Fibroblast of villous mesenchyme (primary cell): ENCODE data around the gene OAT. TPM values are rescaled to one million over a fixed set of nuclear protein-coding genes. Genes with fewer than 3 reads are reported as not detected.

Source experiments
- DNase-seq: peaks from one replicate; pipeline ENCODE4 v3.0.0-alpha.2; 2010; ENCODE audit warnings: low read depth
- H3K4me3 ChIP-seq: 2 replicates; pipeline ENCODE4 v1.5.1; 2011; ENCODE audit warnings: low read depth, mild to moderate bottlenecking, low read length
- total RNA-seq: library from RNA; depleted of rRNA; stranded (reverse); fragments of >200 nt; gene quantifications from 2 replicates; pipeline ENCODE4 v1.2.3, GENCODE V29; 2012
- TF ChIP-seq, protein P1 (sequence below): IDR thresholded peaks from 2 replicates; pipeline ENCODE4 v1.5.1; 2012; ENCODE audit warnings: low read depth, mild to moderate bottlenecking, low read length; ENCODE audit not compliant: insufficient read depth

OAT gene
- total RNA-seq, 1 donor, result 224 TPM

DNA sequence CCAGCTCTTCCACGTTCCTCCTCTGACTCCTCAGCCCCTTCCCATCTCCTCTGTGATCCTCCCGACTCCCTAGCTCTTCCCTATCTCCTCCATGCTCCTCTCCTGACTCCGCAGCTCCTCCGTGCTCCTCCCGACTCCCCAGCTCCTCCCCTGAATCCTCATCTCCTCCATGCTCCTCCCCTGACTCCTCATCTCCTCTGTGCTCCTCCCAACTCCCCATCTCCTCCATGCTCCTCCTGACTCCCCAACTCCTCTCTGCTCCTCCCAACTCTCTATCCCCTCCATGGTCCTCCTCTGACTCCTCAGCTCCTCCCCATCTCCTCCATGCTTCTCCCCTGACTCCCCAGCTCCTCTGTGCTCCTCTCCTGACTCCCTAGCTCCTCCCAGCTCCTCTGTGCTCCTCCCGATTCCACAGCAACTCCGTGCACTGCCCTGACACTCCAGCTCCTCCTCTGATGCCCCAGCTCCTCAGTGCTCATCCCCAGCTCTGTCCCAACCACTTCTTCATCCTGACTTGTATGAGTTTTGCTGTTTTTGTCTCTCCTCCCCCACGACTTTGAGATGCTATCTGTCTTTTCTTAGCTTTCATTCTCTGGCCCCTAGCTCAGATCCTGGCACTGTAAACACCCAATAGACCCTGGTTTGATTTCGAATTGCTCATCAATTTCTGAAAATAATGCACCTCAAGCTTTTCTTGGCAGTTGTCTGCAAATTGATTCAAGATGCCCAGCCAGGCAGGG, 38.3 kb downstream of the OAT start:
- DNase-seq, result no peak
- no peak overlapping the region for H3K4me3 ChIP-seq
- TF ChIP-seq, protein P1, sequence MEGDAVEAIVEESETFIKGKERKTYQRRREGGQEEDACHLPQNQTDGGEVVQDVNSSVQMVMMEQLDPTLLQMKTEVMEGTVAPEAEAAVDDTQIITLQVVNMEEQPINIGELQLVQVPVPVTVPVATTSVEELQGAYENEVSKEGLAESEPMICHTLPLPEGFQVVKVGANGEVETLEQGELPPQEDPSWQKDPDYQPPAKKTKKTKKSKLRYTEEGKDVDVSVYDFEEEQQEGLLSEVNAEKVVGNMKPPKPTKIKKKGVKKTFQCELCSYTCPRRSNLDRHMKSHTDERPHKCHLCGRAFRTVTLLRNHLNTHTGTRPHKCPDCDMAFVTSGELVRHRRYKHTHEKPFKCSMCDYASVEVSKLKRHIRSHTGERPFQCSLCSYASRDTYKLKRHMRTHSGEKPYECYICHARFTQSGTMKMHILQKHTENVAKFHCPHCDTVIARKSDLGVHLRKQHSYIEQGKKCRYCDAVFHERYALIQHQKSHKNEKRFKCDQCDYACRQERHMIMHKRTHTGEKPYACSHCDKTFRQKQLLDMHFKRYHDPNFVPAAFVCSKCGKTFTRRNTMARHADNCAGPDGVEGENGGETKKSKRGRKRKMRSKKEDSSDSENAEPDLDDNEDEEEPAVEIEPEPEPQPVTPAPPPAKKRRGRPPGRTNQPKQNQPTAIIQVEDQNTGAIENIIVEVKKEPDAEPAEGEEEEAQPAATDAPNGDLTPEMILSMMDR, result no peak

DNA sequence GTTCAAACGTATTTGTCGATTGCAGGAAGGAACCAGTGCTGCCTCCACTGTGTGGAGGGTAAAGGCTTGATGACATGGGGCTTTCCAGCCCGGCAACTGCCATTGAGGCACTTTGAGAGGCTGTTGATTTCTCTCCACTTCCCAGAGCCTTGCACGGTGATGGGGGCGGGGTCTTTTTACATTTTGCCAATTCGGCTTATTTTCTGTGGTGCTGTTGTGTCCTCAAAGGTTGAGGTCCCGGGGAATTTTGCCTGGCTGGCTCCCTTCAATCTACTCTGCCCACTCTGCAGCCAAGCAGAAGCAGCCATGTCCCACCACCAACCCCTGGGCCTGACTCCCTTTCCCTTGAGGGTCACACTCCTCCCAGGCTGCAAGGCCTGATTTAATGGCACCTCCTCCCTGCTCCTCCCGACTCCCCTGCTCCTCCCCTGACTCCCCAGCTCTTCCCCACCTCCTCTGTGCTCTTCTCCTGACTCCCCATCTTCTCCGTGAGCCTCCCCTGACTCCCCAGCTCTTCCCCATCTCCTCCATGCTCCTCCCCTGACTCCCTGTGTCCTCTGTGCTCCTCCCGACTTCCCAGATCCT, 39.0 kb downstream of the OAT start:
- H3K4me3 ChIP-seq, result no peak overlapping the region
- TF ChIP-seq, protein P1, result no peak
- DNase-seq, result no peak

DNA sequence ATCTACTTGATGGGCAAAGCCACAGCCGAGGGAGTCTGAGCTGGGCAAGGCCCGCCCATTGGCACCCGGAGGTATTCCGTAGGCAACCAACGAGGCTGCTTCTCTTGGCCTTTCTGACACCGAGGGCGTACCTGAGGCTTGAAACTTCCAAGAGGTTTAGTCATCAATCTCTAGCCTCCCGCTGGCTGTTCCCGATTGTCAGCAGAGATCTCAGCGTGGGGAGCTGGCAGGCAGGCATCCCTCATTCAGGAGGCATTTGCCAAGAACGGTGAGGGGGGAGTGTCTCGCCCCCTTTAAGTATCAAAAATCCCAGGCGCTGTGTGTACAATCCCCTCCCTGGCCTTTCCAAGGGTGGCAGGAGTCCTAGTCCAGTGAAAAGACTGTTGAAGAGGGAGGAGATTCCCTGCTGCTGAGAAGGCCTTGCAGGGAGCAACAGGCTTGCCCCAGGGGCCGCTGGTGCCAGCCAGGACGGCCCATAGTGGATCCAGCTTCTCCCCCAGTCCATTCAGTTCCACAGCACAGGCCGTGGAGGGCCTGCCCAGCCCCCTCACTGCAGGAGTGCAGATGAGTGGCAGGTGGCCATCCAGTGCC, 39.7 kb downstream of the OAT start:
- TF ChIP-seq, protein P1, result no peak
- H3K4me3 ChIP-seq, result no peak overlapping the region
- DNase-seq, result no peak

DNA sequence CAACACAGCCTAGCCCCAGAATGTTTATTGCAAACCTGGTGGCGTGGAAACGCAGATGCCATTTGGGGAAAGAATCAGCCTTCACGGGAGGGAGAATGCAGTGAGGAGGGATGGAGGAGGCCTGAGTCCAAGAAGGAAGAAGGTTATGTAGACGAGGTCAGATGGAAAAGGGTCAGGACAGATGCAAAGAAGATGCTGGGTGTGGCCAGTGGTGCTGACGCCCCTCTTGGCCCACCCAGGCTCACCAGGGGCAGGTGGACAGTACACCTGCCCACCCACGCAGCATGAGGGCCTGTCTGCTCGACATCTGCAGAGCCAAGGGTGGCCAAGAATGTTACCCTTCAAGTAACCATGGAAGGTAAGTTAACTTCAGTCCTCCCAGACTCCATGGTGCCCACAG, 40.5 kb downstream of the OAT start:
- TF ChIP-seq, protein P1, result no peak
- DNase-seq, result no peak
- H3K4me3 ChIP-seq, result no peak overlapping the region

DNA sequence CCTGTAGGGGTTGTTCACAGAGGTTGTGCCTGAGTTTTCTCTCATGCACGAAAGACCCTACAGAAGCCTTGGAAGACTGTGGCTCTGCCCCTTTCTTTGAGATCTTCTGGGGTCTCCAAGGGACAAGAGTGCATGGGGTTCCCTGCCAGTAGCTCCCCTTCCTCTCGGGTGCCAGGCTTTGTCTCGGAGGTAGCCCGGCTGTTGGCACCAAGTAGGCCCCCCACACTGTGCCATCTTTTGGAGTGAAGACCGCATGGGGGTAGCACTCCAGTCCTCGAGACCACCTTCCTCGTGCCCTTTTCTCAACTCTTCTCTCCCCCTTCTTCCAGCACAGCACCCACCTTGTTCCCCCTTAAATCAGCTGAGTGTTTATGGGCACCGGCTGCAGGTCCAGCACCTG, 41.6 kb downstream of the OAT start:
- no peak overlapping the region for H3K4me3 ChIP-seq
- TF ChIP-seq, protein P1, result no peak
- no peak for DNase-seq

DNA sequence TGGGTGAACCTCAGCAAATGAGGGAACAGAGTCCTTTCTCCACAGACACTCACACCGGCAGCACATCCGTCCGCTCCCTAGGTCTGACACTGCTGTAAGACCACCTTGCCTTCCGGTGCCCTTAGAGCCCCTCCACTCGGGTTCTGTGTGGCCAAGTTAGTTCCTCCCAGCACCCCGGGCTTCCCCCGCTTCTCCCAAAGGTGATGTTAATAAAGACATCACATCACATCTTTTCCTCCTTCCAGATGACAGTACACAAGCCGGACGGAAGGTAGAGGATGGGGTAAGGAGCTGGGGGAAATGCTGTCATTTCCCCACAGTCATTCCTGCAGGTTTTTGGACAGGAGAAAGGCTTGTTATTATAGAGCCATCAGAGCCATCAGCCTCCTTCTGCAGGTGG, 42.3 kb downstream of the OAT start:
- no peak for DNase-seq
- no peak overlapping the region for H3K4me3 ChIP-seq
- TF ChIP-seq, protein P1, result no peak
